Measurements from ENCODE around the gene UVRAG. TPM values are rescaled to one million over a fixed set of nuclear protein-coding genes. Genes with fewer than 3 reads are reported as not detected.

UVRAG gene
- total and polyA plus RNA-seq, 2 donors (not counting 1 experiment from before 2014, with no cell fraction given) = 37.7 to 94.1 TPM

DNA sequence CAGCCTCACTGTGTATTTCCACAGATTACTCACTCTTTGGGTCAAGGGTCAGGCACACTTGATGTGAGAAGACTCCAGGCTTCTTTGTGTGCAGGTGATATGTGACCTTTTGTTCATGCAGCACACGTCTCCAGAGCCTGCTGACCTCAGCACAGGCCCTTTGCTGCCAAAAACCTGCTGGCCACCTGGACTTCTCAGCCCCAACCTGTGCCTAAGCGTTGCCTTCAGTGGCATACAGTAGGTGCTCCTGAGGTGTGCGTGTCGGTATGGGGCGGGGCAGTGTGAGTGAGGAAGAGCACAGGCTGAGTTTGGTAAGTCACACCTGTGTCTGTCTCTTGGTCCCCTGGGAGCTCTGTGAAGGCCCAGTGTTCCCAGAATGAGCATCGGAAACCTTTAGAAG, 333.2 kb downstream of the UVRAG start:
- ATAC-seq (ENCODE audit: low read depth) = no peak
- WGBS (ENCODE audit: insufficient coverage) = 87% methylated on average over 6 of the region's 6 CpGs
- TF ChIP-seq, protein P1, sequence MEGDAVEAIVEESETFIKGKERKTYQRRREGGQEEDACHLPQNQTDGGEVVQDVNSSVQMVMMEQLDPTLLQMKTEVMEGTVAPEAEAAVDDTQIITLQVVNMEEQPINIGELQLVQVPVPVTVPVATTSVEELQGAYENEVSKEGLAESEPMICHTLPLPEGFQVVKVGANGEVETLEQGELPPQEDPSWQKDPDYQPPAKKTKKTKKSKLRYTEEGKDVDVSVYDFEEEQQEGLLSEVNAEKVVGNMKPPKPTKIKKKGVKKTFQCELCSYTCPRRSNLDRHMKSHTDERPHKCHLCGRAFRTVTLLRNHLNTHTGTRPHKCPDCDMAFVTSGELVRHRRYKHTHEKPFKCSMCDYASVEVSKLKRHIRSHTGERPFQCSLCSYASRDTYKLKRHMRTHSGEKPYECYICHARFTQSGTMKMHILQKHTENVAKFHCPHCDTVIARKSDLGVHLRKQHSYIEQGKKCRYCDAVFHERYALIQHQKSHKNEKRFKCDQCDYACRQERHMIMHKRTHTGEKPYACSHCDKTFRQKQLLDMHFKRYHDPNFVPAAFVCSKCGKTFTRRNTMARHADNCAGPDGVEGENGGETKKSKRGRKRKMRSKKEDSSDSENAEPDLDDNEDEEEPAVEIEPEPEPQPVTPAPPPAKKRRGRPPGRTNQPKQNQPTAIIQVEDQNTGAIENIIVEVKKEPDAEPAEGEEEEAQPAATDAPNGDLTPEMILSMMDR (IDR thresholded peaks at IDR 0.05) = no peak
- TF ChIP-seq EZH2 (IDR thresholded peaks at IDR 0.05; ENCODE audit: borderline replicate concordance, insufficient read depth, low read depth, low read length, poor library complexity, severe bottlenecking) = no peak
- no peak overlapping the region for H3K4me3 ChIP-seq (ENCODE audit: control extremely low read depth in 1 of 5, extremely low read depth in 1 of 5, insufficient read depth in 1 of 5, low read depth in 2 of 5, low read length in 4 of 5)
- H3K4me1 ChIP-seq (ENCODE audit: control insufficient read depth in 2 of 2, insufficient read depth in 2 of 2, low read length in 2 of 2) = peaks cover 13 to 15% of the 10 kb centered on the region in 2 donors
- no peak overlapping the region for H2AFZ ChIP-seq (ENCODE audit: insufficient read depth, low read depth, low read length, poor library complexity, severe bottlenecking)
- POLR2A ChIA-PET = no interaction called here
- no peak overlapping the region for H3K27ac ChIP-seq (ENCODE audit: low read length in 2 of 2)
- no peaks in the 10 kb centered on the region for H3K27me3 Mint-ChIP-seq
- no peaks in the 10 kb centered on the region for H4K20me1 ChIP-seq (ENCODE audit: control insufficient read depth, insufficient read depth, low read length, poor library complexity, severe bottlenecking)
- no peaks in the 10 kb centered on the region for H3K9me3 ChIP-seq (ENCODE audit: control extremely low read depth in 1 of 3, control insufficient read depth in 2 of 3, insufficient read depth in 1 of 3, low read length in 2 of 3)
- H3K9me3 Mint-ChIP-seq (ENCODE audit: insufficient read depth) = no peaks in the 10 kb centered on the region
- CTCF ChIA-PET = no interaction called here
- H3K4me3 Mint-ChIP-seq = no peak overlapping the region
- no peaks in the 10 kb centered on the region for H3K27me3 ChIP-seq (replicated peaks in 1 of 4; ENCODE audit: control extremely low read depth in 1 of 4, control insufficient read depth in 3 of 4, insufficient read depth in 4 of 4, low read length in 3 of 4)
- no peak overlapping the region for H3K27ac Mint-ChIP-seq
- H3K4me2 ChIP-seq (replicated peaks; ENCODE audit: low read depth, low read length, poor library complexity, severe bottlenecking) = no peak overlapping the region
- DNase-seq = no peak
- peaks cover 0 to 1% of the 10 kb centered on the region in 2 experiments for H3K36me3 ChIP-seq (replicated peaks in 1 of 2; ENCODE audit: control extremely low read depth in 1 of 2, control insufficient read depth in 1 of 2, extremely low read depth in 1 of 2, insufficient read depth in 2 of 2, low read length in 1 of 2)
- H3K9ac ChIP-seq (ENCODE audit: low read length) = no peak overlapping the region
- intact Hi-C loops (cut with micrococcal nuclease) = no loop called here
- no peaks in the 10 kb centered on the region for H3K79me2 ChIP-seq (ENCODE audit: control insufficient read depth, insufficient read depth, low read length)
- H3K4me1 Mint-ChIP-seq = peaks cover 18% of the 10 kb centered on the region

DNA sequence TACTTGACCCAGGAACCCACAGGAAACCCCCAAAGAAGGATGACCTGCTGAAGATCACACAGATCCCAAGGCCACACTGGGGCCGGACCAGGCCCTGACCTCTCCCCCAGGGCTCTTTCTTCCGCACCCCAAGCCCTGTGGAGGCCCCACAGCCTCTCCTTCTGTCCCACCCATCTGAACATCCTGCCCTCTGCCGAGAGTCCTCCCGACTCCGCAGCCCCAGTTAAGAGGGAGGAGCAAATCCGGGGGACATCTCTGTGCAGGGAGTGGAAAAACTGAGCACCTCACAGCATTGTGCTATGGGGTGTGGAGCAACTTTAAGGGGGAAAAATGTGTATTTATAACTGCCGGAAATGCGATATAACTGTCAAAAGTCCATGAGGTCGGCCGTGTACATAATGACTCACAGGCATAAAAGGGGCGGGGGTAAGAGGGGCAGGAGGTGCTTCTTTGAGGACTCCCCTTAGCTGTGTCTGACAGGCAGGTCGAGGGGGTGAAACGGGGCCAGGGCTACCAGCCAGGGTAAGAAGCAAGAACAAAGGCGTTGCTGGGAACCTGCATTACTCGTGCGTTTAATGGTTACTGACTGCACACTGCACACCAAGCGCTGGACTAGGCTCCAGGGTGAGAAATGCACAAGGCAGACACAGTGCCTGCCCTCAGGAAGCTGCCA, 334.1 kb downstream of the UVRAG start:
- no peaks in the 10 kb centered on the region for H3K79me2 ChIP-seq (ENCODE audit: control insufficient read depth, insufficient read depth, low read length)
- H3K27ac Mint-ChIP-seq = no peak overlapping the region
- WGBS (ENCODE audit: insufficient coverage) = 94% methylated on average over 14 of the region's 17 CpGs
- TF ChIP-seq EZH2 (IDR thresholded peaks at IDR 0.05; ENCODE audit: borderline replicate concordance, insufficient read depth, low read depth, low read length, poor library complexity, severe bottlenecking) = no peak
- TF ChIP-seq, protein P1 (IDR thresholded peaks at IDR 0.05) = no peak
- ATAC-seq (ENCODE audit: low read depth) (no peak), DNase-seq (no peak)
- no peaks in the 10 kb centered on the region for H3K27me3 Mint-ChIP-seq
- no peak overlapping the region for H3K27ac ChIP-seq (ENCODE audit: low read length in 2 of 2)
- ChIA-PET CTCF (interaction anchor here (0.6 to 1.6 kb wide), 4 partner anchors 13 to 346 kb away, joined by 3 to 7 read pairs (median 4); no protein-coding TSS in a partner anchor), POLR2A (interaction anchor here (0.6 kb wide), 1 partner anchor 63 kb away, joined by 8 read pairs; no protein-coding TSS in a partner anchor)
- peaks cover 25% of the 10 kb centered on the region for H3K4me1 Mint-ChIP-seq
- no peak overlapping the region for H3K4me2 ChIP-seq (replicated peaks; ENCODE audit: low read depth, low read length, poor library complexity, severe bottlenecking)
- no peaks in the 10 kb centered on the region for H4K20me1 ChIP-seq (ENCODE audit: control insufficient read depth, insufficient read depth, low read length, poor library complexity, severe bottlenecking)
- H2AFZ ChIP-seq (ENCODE audit: insufficient read depth, low read depth, low read length, poor library complexity, severe bottlenecking) = no peak overlapping the region
- intact Hi-C loops (cut with micrococcal nuclease) = no loop called here
- no peaks in the 10 kb centered on the region for H3K27me3 ChIP-seq (replicated peaks in 1 of 4; ENCODE audit: control extremely low read depth in 1 of 4, control insufficient read depth in 3 of 4, insufficient read depth in 4 of 4, low read length in 3 of 4)
- no peak overlapping the region for H3K4me3 Mint-ChIP-seq
- H3K9me3 Mint-ChIP-seq (ENCODE audit: insufficient read depth) = no peaks in the 10 kb centered on the region
- H3K36me3 ChIP-seq (replicated peaks in 1 of 2; ENCODE audit: control extremely low read depth in 1 of 2, control insufficient read depth in 1 of 2, extremely low read depth in 1 of 2, insufficient read depth in 2 of 2, low read length in 1 of 2) = no peaks in the 10 kb centered on the region
- H3K9me3 ChIP-seq (ENCODE audit: control extremely low read depth in 1 of 3, control insufficient read depth in 2 of 3, insufficient read depth in 1 of 3, low read length in 2 of 3) = no peaks in the 10 kb centered on the region
- peaks cover 18 to 21% of the 10 kb centered on the region in 2 donors for H3K4me1 ChIP-seq (ENCODE audit: control insufficient read depth in 2 of 2, insufficient read depth in 2 of 2, low read length in 2 of 2)
- H3K9ac ChIP-seq (ENCODE audit: low read length) = no peak overlapping the region
- H3K4me3 ChIP-seq (ENCODE audit: control extremely low read depth in 1 of 5, extremely low read depth in 1 of 5, insufficient read depth in 1 of 5, low read depth in 2 of 5, low read length in 4 of 5) = no peak overlapping the region
